GM10266 (cell line): Measurements from ENCODE around the gene FAM234B.
A peak's percentile ranks its signal among the peaks of the same experiment; 100 is the strongest.

Source experiments
- DNase-seq: peaks from one replicate; pipeline ENCODE4 v3.0.0; 2012; ENCODE audit errors: extremely low spot score
- TF ChIP-seq, protein P1 (sequence below): IDR thresholded peaks from 2 replicates; pipeline ENCODE4 v1.5.1; 2012; ENCODE audit warnings: mild to moderate bottlenecking, low read depth; ENCODE audit not compliant: control insufficient read depth, insufficient read depth; ENCODE audit errors: missing control alignments

FAM234B gene

GRCh38 chr12:13093191-13093847 is 49.1 kb downstream of the FAM234B start:
- DNase-seq, result no peak
- TF ChIP-seq, protein P1, sequence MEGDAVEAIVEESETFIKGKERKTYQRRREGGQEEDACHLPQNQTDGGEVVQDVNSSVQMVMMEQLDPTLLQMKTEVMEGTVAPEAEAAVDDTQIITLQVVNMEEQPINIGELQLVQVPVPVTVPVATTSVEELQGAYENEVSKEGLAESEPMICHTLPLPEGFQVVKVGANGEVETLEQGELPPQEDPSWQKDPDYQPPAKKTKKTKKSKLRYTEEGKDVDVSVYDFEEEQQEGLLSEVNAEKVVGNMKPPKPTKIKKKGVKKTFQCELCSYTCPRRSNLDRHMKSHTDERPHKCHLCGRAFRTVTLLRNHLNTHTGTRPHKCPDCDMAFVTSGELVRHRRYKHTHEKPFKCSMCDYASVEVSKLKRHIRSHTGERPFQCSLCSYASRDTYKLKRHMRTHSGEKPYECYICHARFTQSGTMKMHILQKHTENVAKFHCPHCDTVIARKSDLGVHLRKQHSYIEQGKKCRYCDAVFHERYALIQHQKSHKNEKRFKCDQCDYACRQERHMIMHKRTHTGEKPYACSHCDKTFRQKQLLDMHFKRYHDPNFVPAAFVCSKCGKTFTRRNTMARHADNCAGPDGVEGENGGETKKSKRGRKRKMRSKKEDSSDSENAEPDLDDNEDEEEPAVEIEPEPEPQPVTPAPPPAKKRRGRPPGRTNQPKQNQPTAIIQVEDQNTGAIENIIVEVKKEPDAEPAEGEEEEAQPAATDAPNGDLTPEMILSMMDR, result no peak

DNA sequence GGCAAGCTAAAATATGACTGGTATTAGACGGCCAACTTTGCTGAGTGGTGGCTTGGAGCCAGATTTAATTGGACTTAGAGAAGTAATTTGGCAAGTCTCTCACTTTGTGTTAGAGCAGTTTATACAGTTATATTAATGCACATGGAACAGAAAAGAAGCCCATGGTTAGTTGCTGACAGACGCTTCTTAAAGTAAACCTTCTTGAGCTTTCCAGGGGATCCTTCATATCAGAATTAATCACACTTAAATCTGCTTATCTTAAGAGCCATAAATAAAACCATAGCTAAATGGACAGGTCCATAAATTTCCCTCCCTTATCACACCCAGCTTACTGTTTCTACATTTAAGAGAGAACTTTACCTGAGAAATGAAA is 49.7 kb downstream of the FAM234B start:
- TF ChIP-seq, protein P1, result no peak
- no peak for DNase-seq

DNA sequence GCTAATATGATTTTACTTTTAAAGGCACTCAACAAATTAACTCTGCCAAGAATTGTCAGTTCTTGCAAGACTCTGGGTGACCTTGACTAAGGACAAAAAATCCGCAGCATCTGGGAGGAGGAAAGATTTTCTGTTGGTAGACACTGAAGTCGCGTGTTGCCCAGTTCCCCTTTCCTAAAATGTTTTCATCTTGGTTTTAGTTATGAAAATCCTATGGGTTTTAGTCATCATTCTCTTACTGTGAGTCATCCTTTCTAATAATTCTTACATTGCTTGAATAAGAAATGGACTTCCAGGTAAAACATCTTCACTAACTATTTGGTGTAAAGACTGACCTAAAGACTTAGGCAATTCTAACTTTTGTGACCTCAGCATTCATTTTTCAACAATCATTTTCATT is 50.2 kb downstream of the FAM234B start:
- TF ChIP-seq, protein P1, result no peak
- DNase-seq, result peak; percentile 24

DNA sequence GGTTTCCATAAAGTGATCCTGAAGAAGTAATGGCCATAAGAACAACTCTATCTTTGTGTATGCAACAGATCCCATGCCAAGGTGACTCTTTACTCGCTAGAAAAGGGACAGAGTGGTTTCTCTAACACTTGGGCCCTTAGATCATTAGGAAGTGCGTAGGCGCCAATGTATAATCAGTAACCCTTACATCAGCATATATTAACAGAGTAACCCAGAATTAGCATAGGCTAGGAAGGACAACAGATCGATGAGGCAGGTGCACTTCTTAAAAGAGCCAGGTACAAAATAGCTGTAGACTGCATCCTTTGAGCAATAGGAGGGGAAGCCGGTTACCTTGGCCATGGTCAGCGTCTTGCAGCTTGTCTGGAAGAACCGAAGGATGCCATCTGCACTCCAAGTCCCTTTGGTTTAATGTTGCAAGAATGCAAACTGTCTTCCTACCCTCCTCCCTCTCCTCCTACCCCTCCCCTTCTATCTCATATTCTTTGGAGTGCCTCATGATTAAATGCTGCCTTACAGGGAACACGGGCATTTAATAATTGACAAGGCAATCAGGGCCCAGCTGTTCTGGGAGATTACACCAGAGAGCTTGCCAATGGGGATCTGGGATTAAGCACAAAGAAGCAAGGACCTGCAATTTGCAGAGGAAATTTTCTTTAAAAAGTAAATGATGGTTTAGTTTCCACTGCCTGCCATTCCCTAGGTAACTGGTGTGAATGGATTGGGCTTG is 51.2 kb downstream of the FAM234B start:
- no peak for DNase-seq
- TF ChIP-seq, protein P1, result no peak

DNA sequence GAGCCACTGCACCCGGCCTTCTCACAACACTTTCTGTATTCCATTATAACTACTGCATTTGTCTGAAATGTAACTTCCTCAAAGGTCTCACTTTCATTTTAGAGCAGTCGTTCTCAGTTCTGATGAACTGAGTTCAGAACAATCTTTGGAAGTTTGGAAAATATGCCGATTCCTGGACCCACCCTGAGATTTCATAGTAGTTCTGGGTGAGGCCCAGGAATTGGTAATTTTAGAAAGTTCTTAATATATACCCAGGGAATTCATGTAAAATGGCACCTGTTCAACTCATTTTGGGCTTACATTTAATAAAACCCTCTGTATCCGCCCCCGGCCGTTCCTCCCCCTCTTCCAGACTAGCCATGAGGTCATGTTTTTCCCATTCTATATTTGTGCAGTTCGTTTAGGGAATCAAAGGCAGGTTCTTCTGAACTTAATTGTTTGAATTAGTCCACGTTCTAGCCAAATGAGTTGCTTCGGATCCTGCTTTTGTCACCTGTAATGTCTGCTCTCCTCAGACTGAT is 53.4 kb downstream of the FAM234B start:
- TF ChIP-seq, protein P1, result no peak
- DNase-seq, result no peak

DNA sequence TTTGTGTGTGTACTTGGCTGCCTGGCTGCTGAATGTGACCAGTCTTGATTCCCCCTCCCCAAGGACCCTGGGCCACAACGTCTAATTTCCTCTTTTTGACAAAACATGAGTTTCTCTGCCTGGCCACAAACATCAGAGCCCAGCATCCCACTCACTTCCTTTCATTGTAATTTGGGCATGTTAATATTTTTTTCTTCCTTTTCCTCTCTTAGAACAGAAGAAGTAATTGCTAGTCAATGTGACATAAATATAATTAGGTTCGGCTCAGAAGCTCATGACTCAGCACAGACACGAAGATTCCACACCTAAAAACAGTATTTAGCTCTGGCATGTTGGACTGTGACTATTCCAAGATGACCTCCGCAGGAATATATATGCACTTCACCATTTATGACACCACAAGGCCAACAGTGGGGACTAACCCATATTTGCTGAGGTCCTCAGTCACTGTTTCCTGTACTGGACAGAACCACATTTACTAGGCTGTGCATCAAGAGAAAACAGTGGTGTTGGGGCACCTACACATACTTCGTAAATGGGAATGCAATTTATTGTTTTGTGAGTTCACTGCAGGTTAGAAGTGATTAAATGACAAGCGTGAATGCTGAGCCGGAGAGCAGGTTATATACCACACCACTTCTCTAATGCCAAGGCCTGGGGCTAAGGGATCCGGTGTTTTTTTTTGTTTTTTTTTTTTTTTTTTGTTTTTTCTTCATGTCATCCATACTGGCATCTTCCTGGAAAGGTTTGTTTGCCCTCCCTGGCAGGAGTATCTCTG is 55.1 kb downstream of the FAM234B start:
- DNase-seq, result no peak
- TF ChIP-seq, protein P1, result no peak
